Hepatic stellate cell (primary cell): ENCODE data around the gene ABCD3.
"Not testable (repeated sequence)": the region's sequence is repeated elsewhere in the genome, so short reads cannot be mapped to it uniquely, and the experiment has no call there.

ENCODE experiments used
- DNase-seq: peaks from one replicate; pipeline ENCODE4 v3.0.0; 2011; ENCODE audit warnings: low spot score

Gene ABCD3

DNA sequence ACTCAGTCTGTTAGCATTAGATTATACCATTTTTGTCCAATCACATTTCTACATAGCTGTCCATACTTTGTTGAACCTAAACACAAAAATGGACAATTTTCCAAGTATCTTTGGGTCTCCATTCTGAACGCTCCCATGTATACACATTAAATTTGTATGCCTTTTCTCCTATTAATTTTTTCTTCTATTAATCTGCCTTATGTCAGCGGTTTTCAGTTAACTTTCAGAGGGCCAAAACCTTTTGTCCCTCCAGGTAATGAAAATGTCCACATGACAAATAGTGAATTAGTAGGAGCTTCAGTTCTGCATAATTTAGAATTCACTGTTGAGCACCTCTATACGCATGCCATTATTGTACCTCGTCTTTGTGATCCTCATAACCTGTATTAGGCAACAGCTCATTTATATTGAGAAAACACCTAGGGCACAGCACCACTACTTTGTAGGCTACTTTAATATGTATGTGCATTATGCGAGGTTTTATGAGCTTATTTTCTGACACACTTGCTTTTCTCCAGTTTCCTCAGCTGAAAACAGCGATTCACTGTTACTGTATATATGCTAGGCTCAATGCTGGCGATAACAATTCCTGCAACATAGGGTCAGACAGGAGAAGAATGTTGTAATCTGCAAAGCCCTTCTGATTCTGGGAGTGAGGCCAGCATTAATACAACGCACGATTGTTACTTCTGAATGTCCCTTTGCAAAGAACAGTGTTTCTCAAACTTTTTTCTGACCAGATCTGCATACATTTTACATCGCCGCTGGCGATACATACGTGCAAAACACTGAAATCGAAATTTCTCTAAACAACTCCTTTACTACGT, 1.1 kb upstream of the ABCD3 start:
- peak; percentile 17 for DNase-seq

DNA sequence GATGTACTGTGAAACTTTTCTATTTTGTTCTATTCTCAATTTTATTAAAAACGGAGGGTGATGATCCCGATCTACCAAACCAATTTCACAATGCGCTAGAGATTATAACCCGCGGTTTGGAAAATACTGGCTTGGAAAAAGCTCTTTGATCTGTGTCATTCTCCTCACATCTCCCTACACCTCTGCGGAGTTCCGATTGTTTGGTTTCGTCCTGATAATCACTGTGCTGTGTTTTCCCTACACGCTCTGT, 536 bp upstream of the ABCD3 start:
- DNase-seq = no peak

DNA sequence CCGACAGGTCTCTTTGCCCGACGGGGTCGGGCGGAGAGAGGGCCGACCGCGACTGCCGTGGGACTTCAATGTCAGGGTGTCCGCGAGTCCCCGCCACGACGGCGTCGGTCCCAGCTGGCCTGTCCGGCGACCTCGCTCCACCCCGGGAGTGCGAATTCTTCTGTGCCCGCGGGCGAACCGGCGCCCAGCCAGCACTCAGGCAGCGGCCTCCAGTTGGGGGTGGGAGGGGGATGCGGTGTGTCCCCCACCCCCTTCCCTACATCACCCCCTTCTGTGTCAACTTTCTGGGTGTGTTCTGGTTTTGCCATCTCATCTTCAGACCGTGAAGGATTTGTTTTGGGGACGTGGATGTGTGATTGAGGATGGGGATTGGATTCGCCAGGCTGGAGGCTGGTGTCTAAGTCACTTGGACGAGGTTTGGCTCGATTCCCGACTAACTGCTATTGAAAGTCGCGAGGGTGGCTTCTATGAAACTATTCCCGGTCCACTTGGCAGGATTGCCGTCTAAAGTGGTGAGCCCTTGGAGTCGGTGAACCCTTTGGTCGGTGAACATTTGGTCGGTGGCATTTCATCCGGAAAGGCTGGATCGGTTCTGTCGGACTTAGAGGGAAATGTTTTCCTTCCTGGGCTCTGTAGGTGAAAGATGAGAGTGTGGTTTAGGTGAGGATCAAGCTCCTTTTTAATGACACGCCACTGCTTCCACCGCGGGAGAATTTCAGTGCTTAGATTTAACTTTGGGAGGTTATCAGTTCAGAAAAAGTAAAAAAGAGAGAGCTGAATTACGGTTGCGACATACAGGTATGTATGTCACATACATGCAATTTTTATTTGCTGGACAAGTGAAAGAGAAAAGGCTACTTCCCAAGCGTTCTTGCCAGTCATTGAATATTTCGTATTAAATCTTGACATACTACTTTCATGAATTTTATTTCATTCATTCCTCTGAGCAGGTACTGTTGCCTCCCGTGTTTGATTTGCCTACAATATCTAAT, 771 bp downstream of the ABCD3 start:
- peak; percentile 21 for DNase-seq

DNA sequence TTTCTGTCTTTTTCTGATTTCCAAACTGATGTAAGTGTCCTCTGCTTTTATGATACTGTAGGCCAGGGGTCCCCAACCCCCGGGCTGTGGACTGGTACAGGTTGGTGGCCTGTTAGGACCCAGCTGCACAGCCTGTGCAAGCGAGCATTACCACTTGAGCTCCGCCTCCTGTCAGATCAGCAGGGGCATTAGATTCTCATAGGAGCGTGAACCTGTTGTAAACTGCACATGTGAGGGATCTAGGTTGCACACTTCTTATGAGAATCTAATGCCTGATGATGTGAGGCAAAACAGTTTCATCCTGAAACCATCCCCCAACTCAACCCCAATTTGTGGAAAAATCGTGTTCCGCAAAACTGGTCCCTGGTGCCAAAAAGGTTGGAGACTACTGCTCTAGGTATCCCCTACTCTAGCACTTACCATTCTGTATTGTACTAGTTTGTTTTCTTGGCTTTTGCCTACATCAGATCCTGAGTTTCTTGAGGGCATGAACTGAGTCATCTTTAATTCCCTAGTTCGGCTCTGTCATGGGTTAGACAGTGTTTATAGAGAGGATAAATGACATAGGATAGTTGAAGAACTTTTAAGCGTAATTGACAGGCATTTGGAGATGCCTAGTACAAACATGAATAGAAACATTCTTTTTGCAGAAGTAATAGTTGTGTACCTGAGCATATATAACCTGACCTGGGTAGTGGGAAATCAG, 4.1 kb downstream of the ABCD3 start:
- no peak for DNase-seq

DNA sequence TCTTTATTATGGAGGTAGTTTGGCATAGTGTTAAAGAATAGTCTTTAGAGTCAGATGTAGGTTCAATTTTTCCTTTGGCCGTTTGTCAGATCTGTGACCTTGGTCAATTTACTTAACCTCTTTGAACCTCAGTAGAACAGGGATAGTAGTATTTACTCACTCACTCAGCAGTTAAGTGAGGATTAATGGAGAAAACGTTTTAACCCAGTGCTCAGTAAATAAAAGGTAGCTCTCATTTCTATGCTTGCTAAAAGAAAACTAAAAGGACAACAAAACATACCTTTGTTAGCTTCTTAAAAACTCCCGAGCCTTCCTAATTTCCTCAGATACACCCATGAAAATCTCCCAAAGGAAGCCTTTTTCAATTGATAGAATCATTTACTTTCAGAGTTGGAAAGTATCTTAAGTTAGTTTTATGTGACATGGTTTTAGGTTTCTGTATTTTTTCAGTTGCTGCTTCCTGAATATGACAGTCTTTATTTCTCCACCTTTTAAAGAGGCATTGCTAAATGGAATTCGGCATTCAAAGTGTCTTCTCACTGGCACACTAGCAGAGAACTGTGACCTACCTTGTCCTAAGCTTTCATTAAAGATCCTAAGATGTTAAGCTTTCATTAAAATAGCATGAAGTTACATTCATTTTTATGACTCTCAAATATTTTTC, 7.8 kb downstream of the ABCD3 start:
- DNase-seq = no peak

DNA sequence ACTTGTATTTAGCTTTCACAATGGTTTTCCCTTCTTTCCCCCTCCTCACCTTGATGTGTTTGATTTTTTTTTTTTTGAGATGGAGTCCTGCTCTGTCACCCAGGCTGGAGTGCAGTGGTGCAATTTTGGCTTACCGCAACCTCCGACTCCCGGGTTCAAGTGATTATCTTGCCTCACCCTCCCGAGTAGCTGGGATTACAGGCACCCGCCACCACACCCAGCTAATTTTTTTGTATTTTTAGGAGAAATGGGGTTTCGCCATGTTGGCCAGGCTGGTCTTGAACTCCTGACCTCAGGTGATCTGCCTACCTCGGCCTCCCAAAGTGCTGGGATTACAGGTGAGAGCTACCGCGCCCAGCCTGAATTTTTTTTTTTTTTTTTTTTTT, 8.3 kb downstream of the ABCD3 start:
- not testable (repeated sequence) for DNase-seq

DNA sequence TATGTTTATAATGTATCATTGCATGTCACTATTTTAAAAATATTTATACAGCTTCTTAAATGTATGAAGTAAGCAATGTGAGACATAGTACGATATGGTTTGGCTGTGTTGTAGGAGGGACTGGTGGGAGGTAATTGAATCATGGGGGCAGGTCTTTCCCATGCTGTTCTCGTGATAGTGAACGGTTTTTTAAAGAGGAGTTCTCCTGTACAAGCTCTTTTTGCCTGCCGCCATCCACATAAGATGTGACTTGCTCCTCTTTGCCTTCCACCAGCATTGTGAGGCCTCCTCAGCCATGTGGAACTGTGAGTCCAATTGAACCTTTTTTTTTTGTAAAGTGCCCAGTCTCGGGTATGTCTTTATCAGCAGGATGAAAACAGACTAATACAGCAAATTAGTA, 10.3 kb downstream of the ABCD3 start:
- no peak for DNase-seq

DNA sequence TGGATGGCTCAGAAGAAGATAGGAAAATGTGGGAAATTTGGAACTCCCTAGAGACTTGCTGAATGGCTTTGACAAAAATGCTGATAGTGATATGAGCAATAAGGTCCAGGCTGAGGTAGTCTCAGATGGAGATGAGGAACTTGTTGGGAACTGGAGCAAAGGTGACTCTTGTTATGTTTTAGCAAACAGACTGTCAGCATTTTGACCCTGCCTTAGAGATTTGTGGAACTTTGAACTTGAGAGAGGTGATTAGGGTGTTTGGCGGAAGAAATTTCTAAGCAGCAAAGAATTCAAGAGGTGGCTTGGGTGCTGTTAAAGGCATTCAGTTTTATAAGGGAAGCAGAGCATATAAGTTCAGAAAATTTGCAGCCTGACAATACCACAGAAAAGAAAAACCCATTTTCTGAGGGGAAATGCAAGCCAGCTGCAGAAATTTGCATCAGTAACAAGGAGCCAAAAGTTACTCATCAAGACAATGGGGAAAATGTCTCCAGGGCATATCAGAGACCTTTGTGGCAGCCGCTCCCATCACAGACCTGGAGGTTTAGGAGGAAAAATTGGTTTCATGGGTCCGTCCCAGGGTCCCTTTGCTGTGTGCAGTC, 10.8 kb downstream of the ABCD3 start:
- DNase-seq = not testable (repeated sequence)

DNA sequence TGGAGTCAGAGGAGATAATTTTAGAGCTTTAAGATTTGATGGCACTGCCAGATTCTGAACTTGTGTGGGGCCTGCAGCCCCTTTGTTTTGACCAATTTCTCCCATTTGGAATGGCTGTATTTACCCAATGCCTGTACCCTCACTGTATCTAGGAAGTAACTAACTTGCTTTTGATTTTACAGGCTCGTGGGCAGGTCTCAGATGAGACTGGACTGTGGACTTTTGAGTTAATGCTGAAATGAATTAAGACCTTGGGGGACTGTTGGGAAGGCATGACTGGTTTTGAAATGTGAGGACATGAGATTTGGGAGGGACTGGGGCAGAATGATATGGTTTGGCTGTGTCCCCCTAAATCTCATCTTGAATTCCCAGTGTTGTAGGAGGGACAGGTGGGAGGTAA, 11.9 kb downstream of the ABCD3 start:
- not testable (repeated sequence) for DNase-seq

DNA sequence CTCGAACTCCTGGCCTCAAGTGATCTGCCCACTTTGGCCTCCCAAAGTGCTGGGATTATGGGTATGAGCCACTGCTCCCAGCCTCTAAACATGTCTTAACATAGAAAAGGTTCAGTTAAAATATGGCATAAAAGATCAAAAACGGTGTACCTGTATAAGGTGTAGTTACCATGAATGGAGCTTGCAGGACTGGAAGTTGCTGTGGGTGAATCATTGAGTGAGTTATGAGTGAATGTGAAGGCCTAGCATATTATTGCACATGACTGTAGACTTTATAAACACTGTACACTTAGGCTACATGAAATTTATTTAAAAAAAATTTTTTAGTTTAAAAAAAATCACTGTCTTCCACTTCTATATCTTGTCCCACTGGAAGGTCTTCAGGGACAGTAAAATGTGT, 15.7 kb downstream of the ABCD3 start:
- DNase-seq = no peak

DNA sequence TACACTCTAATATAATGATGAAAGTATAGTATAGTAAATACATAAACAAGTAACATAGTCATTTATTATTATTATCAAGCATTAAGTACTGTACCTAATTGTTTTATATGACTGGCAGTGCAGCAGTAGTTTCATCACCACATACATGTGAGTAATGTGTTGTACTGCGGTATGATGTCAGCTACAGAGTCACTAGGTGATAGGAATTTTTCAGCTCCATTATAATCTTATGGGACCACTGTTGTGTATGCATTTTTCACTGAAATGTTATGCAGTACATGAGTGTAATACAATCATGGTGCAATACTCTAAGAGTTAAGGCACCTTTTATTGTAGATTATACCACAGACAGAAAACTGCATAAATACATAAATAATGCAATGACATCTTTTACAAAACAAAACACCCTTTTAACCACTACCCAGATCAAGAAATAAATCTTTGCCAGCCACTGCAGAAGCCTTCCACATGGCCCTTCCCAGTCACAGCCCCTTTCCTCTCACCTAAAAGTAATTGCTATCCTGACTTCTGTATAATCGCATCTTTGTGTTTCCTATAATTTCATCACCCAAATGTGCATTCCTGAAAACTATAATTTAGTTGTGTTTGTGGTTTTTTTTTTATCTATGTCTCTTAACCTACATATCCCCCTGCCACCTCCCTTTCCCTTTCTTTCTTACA, 16.3 kb downstream of the ABCD3 start:
- DNase-seq = no peak

DNA sequence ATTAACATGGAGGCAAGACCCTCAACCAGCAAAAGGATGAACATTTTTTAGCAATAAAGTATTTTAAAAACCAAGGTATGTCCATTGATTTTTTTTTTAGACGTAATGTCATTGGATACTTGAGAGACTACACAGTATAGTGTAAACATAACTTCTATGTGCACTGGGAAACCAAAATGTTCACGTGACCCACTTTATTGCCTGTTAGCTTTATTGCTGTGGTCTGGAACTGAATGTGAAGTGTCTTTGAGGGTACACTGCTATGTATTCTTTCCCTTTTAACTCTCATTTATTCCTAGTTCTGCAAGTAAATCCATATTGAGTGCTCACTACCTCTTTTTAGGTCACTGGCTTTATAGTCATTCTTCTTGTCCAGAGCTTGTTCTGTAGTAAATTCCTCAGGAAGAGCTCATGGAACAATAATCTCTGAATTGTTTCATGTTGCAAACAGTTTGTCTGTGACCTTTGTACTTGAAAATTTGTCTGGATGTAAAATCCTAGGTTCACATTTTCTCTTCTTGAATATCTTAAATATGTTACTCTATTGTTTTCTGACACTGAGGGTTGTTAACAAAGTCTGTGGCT, 20.6 kb downstream of the ABCD3 start:
- no peak for DNase-seq

DNA sequence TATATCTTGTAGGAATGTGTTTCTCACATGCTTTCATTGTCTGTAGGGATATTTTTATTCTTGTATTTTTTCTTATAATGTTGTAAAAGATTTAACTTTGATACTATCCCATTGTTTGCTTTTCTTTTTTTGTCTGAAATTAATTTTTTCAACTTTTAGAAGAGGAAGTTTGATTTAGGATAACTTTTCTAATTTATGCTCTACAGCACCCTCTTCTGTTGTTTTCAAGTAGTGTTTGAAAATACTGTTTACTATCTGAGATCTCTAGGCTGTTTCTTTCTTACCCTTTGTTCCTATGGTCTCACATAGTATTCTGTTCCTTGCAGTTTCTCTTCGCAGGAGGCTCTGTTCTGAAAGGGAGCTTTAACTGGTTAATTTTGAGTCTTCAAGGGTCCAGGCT, 21.9 kb downstream of the ABCD3 start:
- no peak for DNase-seq

DNA sequence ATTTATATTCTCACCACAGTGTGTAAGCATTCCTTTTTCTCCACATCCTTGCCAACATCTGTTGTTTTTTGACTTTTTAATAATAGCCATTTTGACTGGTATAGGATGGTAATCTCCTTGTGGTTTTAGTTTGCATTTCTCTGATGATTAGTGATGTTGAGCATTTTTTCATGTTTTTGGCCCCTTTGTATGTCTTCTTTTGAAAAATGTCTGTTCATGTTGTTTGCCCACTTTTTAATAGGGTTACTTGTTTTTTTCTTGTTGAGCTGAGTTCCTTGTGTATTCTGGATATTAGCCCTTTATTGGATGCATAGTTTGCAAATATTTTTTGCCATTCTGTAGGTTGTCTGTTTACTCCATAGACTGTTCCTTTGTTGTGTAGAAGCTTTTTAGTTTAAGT, 24.9 kb downstream of the ABCD3 start:
- DNase-seq = not testable (repeated sequence)

DNA sequence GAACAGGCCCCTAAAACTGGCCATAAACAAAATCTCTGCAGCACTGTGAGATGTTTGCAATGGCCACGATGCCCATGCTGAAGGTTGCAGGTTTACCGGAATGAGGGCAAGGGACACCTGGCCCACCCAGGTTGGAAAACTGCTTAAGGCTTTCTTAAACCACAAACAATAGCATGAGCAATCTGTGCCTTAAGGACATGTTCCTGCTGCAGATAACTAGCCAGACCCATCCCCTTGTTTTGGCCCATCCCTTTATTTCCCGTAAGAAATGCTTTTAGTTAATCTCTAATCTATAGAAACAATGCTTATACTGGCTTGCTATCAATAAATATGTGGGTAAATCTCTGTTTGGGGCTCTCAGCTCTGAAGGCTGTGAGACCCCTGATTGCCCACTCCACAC, 26.6 kb downstream of the ABCD3 start:
- DNase-seq = not testable (repeated sequence)

DNA sequence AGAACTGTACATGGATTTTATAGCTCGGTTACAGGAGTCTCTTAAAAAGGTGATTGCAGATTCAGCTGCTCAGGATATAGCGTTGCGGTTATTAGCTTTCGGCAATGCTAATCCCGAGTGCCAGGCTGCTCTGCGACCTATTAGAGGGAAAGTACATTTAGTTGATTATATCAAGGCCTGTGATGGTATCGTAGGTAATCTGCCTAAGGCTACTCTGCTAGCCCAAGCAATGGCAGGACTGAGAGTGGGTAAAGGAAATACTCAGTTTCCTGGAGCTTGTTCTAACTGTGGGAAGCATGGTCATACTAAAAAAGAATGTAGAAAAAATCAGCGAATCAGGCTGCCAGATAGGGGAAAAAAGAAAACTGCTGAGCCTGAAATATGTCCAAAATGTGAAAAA, 27.5 kb downstream of the ABCD3 start:
- DNase-seq = not testable (repeated sequence)

DNA sequence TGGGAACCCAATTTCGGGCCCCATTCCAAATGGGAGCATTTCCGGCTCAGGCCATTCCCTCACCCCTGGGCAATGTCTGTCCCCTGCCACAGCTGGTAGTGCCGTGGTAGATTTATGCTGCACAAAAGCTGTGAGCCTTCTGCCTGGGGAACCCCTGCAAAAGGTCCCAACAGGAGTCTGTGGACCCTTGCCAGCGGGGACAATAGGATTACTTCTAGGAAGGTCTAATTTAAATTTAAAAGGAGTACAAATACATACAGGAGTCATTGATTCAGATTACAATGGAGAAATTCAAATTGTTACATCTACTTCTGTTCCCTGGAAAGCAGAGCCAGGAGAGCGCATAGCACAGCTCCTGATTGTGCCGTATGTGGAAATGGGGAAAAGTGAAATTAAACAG, 28.0 kb downstream of the ABCD3 start:
- not testable (repeated sequence) for DNase-seq

DNA sequence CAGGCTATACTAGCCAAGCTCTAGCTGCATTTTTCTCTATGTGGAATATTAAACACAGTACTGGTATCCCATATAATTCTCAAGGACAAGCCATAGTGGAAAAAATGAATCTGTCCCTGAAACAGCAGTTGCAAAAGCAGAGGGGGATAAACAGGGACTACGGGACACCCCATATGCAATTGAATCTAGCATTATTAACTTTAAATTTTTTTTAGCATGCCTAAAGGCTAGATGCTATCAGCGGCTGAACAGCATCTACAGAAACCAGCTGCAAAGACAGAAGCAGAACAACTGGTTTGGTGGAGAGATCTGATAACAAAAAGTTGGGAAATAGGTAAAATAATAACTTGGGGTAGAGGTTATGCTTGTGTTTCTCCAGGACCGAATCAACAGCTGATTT, 30.6 kb downstream of the ABCD3 start:
- not testable (repeated sequence) for DNase-seq

DNA sequence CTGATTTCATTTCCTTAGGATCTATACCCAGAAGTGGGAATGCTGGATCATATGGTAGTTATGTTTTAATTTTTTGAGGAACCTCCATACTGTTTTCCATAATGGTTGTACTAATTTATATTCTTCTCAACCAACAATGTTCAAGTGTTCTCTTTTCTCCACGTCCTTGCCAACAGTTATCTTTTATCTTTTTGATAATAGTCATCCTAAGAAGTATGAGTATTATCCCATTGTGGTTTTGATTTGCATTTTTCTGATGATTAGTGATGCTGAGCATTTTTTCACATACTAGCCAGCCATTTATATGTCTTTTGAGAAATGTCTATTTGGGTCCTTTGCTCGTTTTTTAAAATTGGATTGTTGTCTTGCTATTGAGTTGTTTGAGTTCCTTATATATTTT, 38.5 kb downstream of the ABCD3 start:
- DNase-seq = no peak

DNA sequence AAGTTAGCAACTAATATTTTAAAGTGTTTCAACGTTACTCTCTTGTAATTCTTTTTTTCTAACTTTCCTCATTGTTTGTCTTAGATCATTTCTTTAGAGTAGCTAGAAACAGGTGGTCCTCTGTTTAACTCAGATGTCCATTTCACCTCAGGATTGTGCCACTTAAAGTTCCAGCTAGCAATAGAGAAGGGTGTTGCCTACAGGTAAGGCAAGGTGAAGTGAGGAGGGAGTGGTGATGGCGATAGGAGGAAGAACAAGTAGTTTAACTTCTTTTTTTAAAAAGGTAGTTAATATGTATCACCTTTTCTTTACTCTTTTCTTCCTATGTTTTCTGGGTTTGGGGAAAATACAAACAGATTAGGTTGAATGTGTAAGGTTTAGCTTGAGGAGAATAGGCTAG, 44.4 kb downstream of the ABCD3 start:
- DNase-seq = no peak
